Tibial nerve (tissue), 4 donors: ENCODE data around the gene TENT4A. TPM values are rescaled to one million over a fixed set of nuclear protein-coding genes. Genes with fewer than 3 reads are reported as not detected.

ENCODE experiments used
- DNase-seq, 2 donors: peaks; one replicate each; pipeline ENCODE4 v3.0.0-alpha.2; 2019; ENCODE audit warnings: low spot score in 2 of 2
- H3K27ac ChIP-seq, 4 donors: fragments of 200-600 bp; sonication (generic) in 3 of 4; one replicate each; pipeline ENCODE4 v1.5.1; 2017 to 2019; ENCODE audit warnings: mild to moderate bottlenecking in 1 of 4
- H3K27me3 ChIP-seq, 2 donors: fragments of 200-600 bp; sonication (generic) in 1 of 2; one replicate each; pipeline versions ENCODE4 v1.5.1 to v1.6.0; 2017 to 2019
- H3K36me3 ChIP-seq, 3 donors: fragments of 200-600 bp; sonication (generic); one replicate each; pipeline ENCODE4 v1.5.1; 2018 to 2019
- H3K4me1 ChIP-seq, 4 donors: fragments of 200-600 bp; sonication (generic) in 3 of 4; one replicate each; pipeline ENCODE4 v1.5.1; 2017 to 2019
- H3K4me3 ChIP-seq, 4 donors: fragments of 200-600 bp; sonication (generic) in 3 of 4; one replicate each; pipeline ENCODE4 v1.5.1; 2017 to 2019; ENCODE audit warnings: mild to moderate bottlenecking in 1 of 4, moderate library complexity in 1 of 4
- H3K9me3 ChIP-seq, 4 donors: fragments of 200-600 bp; sonication (generic) in 3 of 4; one replicate each; pipeline ENCODE4 v1.5.1; 2017 to 2019
- CTCF ChIP-seq, 5 experiments: fragments of 200-600 bp in 3 of 5; fragments of 450-650 bp in 2 of 5; sonication (generic) in 3 of 5; IDR thresholded peaks; one replicate each; pipeline ENCODE4 v1.5.1; 2016 to 2019; ENCODE audit warnings: antibody characterized with exemption in 5 of 5, mild to moderate bottlenecking in 3 of 5, moderate library complexity in 2 of 5
- EP300 ChIP-seq, 2 donors: sonication (generic); formaldehyde crosslinking; IDR thresholded peaks; one replicate each; pipeline ENCODE4 v1.6.1; 2017; ENCODE audit warnings: antibody characterized with exemption in 2 of 2, mild to moderate bottlenecking in 1 of 2
- POLR2A ChIP-seq, 2 donors: fragments of 450-650 bp; IDR thresholded peaks; one replicate each; pipeline ENCODE4 v1.6.1; 2017; ENCODE audit warnings: antibody characterized with exemption in 2 of 2, mild to moderate bottlenecking in 2 of 2, moderate library complexity in 2 of 2
- WGBS, 2 donors: methylation state at CpG; one replicate each; pipeline ENCODE4 v1.1.5; 2018; 5-methylcytosine and 5-hydroxymethylcytosine counted together
- total RNA-seq, 4 donors: library from RNA; depleted of rRNA; stranded (reverse); fragments of >200 nt; gene quantifications; one replicate each; pipeline ENCODE4 v1.1.0, GENCODE V29; 2016

TENT4A gene
- total RNA-seq, 4 donors from 2014 or later: 22.7 to 34.1 (median 29.2) TPM

DNA sequence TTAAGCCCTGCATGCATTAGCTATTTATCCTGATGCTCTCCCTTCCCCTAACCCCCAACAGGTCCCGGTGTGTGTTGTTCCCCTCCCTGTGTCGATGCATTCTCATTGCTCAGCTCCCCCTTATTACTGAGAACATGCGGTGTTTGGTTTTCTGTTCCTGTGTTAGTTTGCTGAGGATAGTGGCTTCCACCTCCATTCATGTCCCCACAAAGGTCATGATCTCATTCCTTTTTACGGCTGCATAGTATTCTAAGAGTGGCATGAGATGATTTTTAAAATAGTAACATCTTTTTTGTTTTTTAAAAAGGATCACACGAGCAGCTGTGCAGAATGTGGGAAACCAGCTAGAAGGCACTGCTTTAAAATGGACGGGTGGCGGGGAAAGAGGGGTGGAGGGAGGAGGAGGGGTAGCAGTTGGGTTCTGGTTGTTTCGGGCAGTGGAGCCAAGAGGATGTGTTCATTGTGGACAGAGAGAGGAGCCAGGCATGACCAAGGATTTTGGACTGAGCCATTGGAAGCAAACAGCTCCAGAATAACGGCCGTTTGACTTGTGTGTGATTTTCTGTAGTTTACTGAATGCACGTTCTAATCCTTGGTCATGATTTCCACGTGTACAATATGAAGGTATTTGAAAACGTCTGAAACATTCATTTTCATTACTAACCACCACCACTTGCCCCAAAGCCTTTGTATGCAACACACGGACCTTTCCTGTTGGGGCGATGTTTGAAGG, 1.7 kb upstream of the TENT4A start:
- Histone ChIP-seq H3K27ac (peak overlapping the region; percentile 88 to 97 (median 92)), H3K4me3 (peak overlapping the region; percentile 67 to 79 (median 73))
- DNase-seq: no peak

GRCh38 chr5:6712142-6712576, 1.1 kb upstream of the TENT4A start:
- peak overlapping the region; percentile 88 to 97 (median 92) for H3K27ac ChIP-seq
- H3K36me3 ChIP-seq: no peaks in the 10 kb centered on the region
- TF ChIP-seq EP300 (IDR thresholded peaks at IDR 0.05): no peak
- peak in 1 of 5 experiments; percentile 10 for TF ChIP-seq CTCF (IDR thresholded peaks at IDR 0.05)
- TF ChIP-seq POLR2A (IDR thresholded peaks at IDR 0.05): no peak
- H3K27me3 ChIP-seq: no peaks in the 10 kb centered on the region
- H3K4me1 ChIP-seq: peaks cover 0 to 34% (median 23%) of the 10 kb centered on the region in 4 donors
- peak overlapping the region; percentile 67 to 79 (median 73) for H3K4me3 ChIP-seq
- 0% methylated on average over 14 to 36 of the region's 36 CpGs for WGBS, 2 donors
- no peaks in the 10 kb centered on the region for H3K9me3 ChIP-seq
- peak in 1 of 2 donors; percentile 36 for DNase-seq

More for the DNA sequence above, 1.7 kb upstream of the TENT4A start:
- Histone ChIP-seq H3K36me3 (no peaks in the 10 kb centered on the region), H3K27me3 (no peaks in the 10 kb centered on the region), H3K9me3 (no peaks in the 10 kb centered on the region), H3K4me1 (peaks cover 0 to 28% (median 17%) of the 10 kb centered on the region in 4 donors)
- 34 to 38% methylated on average over 15 of the region's 15 CpGs for WGBS, 2 donors
- TF ChIP-seq POLR2A (IDR thresholded peaks at IDR 0.05): no peak
- no peak for TF ChIP-seq EP300 (IDR thresholded peaks at IDR 0.05)
- TF ChIP-seq CTCF (IDR thresholded peaks at IDR 0.05): no peak

GRCh38 chr5:6712577-6713273, 507 bp upstream of the TENT4A start:
- Histone ChIP-seq H3K36me3 (no peaks in the 10 kb centered on the region), H3K4me3 (peak overlapping the region; percentile 67 to 79 (median 73)), H3K4me1 (peaks cover 0 to 40% (median 28%) of the 10 kb centered on the region in 4 donors), H3K9me3 (no peaks in the 10 kb centered on the region), H3K27me3 (no peaks in the 10 kb centered on the region), H3K27ac (peak overlapping the region; percentile 88 to 97 (median 92))
- DNase-seq: peak; percentile 90 to 91
- TF ChIP-seq EP300 (IDR thresholded peaks at IDR 0.05): peak in 1 of 2 donors; percentile 67
- peak in 1 of 5 experiments; percentile 2 for TF ChIP-seq CTCF (IDR thresholded peaks at IDR 0.05)
- peak; percentile 17 to 83 for TF ChIP-seq POLR2A (IDR thresholded peaks at IDR 0.05)
- 0% methylated on average over 30 to 69 of the region's 85 CpGs for WGBS, 2 donors

GRCh38 chr5:6714226-6715041, 1.2 kb downstream of the TENT4A start:
- no peak for DNase-seq
- Histone ChIP-seq H3K27me3 (no peaks in the 10 kb centered on the region), H3K4me3 (peak overlapping the region; percentile 53 to 70 (median 64)), H3K36me3 (no peaks in the 10 kb centered on the region), H3K4me1 (peaks cover 0 to 57% (median 35%) of the 10 kb centered on the region in 4 donors), H3K27ac (peak overlapping the region in 3 of 4 donors; percentile 36 to 91 (median 58)), H3K9me3 (no peaks in the 10 kb centered on the region)
- TF ChIP-seq EP300 (IDR thresholded peaks at IDR 0.05) (no peak), POLR2A (IDR thresholded peaks at IDR 0.05) (no peak)
- WGBS, 2 donors: 1% methylated on average over 38 of the region's 99 CpGs

- H3K36me3 ChIP-seq: no peaks in the 10 kb centered on the region
- TF ChIP-seq POLR2A (IDR thresholded peaks at IDR 0.05): no peak
- TF ChIP-seq CTCF (IDR thresholded peaks at IDR 0.05): no peak
- TF ChIP-seq EP300 (IDR thresholded peaks at IDR 0.05): no peak
- H3K4me1 ChIP-seq: peaks cover 0 to 65% (median 41%) of the 10 kb centered on the region in 4 donors
- peak overlapping the region in 1 of 4 donors; percentile 10 for H3K27ac ChIP-seq
- WGBS, 2 donors: 49 to 56% methylated on average over 6 of the region's 6 CpGs
- H3K27me3 ChIP-seq: no peaks in the 10 kb centered on the region
- peak overlapping the region; percentile 53 to 70 (median 64) for H3K4me3 ChIP-seq
- H3K9me3 ChIP-seq: no peaks in the 10 kb centered on the region
- DNase-seq: no peak
Measured at GRCh38 chr5:6715271-6715670, 2.0 kb downstream of the TENT4A start.
